ENCODE data around the gene CLDN6.
A peak's percentile ranks its signal among the peaks of the same experiment; 100 is the strongest.

CLDN6 gene

GRCh38 chr16:2980227-2981176 lies 37.5 kb downstream of the CLDN6 start, which contains the start of gene PKMYT1:
Gene PKMYT1 (minus strand): TSS chr16:2980446. CDS start chr16:2979657, 789 bp downstream.
- in situ Hi-C loops (cut with HindIII; ENCODE audit: low pct_ligation_motif_present, low pct_unique_long_range_greater_than_20kb, low sequenced_read_pairs) = no loop called here
- peak; percentile 91 for DNase-seq

DNA sequence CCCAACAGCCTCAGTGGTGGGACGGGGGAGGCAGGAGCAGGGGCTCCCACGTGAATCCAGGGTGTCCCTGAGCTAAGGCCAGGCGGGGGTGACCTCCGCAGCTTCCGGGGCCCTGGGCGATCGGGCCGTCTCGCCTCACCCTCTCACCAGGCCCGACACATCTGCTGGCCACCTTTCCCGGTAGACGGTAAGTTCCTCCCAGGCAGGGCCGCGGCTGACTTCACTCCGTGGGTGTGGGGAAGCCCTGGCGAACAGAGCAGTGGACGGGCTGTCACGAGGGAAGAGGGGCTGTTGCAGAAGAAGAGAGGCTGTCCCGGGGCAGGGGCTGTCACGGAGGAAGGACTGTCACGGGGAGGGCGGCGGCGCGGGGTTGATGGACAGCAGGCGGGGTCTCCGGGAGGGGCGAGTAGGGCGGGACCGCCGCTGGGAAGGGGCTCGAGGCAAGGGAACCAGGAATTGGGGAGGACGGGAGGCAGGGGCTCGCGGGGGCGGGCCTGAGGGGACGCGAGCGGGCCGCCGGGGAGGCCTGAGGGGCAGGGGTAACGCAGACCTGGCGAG lies 38.2 kb downstream of the CLDN6 start:
- in situ Hi-C loops (cut with HindIII; ENCODE audit: low pct_ligation_motif_present, low pct_unique_long_range_greater_than_20kb, low sequenced_read_pairs) = no loop called here
- DNase-seq = no peak

GRCh38 chr16:2977440-2977839 lies 40.5 kb downstream of the CLDN6 start:
- DNase-seq = no peak
- in situ Hi-C loops (cut with HindIII; ENCODE audit: low pct_ligation_motif_present, low pct_unique_long_range_greater_than_20kb, low sequenced_read_pairs) = no loop called here

DNA sequence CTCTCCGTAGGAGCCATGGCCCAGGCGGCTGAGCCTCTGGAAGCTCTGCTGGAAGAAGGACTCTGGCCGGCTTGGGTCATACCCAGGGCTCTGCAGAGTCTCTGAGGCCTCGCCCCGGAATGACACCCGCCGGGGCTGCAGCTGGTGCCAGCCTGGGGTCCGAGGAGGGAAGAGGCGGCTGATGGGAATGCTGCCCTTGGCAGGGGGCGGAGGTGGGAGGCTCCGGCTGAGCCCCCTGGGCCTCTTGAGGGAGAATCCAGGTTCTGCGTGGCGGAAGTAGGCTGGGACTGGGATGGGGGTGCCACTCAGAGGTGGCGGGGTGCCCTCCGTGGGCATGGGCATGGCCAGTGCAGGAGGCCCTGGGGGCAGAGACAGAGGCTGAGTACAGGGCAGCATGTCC lies 41.3 kb downstream of the CLDN6 start:
- in situ Hi-C loops (cut with HindIII; ENCODE audit: low pct_ligation_motif_present, low pct_unique_long_range_greater_than_20kb, low sequenced_read_pairs) = no loop called here
- no peak for DNase-seq

GRCh38 chr16:2976201-2976600 lies 41.8 kb downstream of the CLDN6 start:
- DNase-seq = no peak
- in situ Hi-C loops (cut with HindIII; ENCODE audit: low pct_ligation_motif_present, low pct_unique_long_range_greater_than_20kb, low sequenced_read_pairs) = no loop called here

DNA sequence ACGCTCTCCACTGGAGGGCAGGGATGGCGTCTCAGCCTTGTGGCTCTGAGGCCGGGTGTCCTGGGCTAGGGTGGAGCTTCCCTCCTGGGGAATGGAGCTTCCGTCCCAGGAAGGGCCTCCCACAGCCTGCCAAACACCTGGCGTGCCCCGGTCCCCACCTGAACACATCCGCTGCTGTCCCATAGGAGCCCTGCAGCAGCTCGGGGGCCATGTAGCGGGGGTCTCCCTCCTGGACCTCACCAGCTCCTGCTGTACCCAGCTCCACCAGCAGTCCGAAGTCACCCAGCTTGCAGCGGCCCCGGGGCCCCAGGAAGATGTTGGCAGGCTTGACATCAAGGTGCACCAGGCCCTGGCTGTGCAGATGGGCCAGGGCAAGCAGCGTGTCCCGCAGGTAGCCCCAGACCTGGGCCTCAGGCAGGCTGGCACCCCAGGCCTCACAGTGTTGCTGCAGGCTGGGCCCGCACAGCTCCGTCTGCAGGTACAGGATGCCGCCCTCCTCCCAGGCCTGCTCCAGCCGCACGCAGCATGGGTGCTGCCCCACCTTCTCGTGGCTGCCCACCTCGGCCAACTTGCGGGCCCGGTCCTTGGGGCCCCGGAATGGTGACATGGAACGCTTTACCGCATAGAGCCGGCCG lies 42.7 kb downstream of the CLDN6 start:
- DNase-seq = no peak
- in situ Hi-C loops (cut with HindIII; ENCODE audit: low pct_ligation_motif_present, low pct_unique_long_range_greater_than_20kb, low sequenced_read_pairs) = no loop called here

DNA sequence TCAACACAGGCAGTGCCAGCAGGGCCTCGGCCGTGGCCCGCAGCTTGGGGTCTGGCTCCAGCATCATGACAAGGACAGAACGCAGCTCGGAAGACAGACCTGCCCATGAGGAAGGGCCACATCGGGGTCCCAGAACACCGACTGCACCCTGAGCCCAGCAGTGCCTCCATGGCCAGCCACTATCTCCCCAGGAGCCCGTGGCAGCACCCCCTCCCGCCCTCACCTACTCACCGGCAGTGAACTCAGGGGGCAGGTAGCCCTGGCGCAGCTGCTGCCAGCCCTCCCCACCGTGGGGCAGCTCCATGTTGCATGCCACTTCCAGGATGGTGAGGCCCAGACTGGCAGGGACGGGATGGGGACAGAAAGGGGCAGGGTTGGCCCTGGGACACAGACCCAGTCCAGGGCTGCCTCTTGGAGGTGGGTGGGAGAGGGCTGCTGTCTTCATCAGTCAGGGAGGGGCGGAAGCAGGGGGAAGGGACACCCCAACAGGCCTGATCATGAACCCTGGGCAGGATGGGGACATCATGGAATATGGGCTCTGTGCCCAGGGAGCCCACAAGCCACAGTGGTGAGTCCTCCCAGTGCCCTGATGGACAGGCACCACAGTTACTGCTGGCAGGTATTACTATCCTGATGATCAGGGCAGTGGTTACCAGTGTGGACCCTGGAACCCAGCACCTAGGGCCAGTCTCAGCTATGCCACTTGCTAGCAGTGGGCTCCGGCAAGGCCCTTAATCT lies 43.5 kb downstream of the CLDN6 start:
- no peak for DNase-seq

GRCh38 chr16:2973605-2974318 lies 44.2 kb downstream of the CLDN6 start:
- no peak for DNase-seq
- in situ Hi-C loops (cut with HindIII; ENCODE audit: low pct_ligation_motif_present, low pct_unique_long_range_greater_than_20kb, low sequenced_read_pairs) = no loop called here

More for the DNA sequence above, 43.5 kb downstream of the CLDN6 start:
- in situ Hi-C loops (cut with HindIII; ENCODE audit: low pct_ligation_motif_present, low pct_unique_long_range_greater_than_20kb, low sequenced_read_pairs) = no loop called here

- in situ Hi-C loops (cut with HindIII; ENCODE audit: low pct_ligation_motif_present, low pct_unique_long_range_greater_than_20kb, low sequenced_read_pairs) = no loop called here
- DNase-seq = no peak
Measured at GRCh38 chr16:2973093-2973492, 44.9 kb downstream of the CLDN6 start.

DNA sequence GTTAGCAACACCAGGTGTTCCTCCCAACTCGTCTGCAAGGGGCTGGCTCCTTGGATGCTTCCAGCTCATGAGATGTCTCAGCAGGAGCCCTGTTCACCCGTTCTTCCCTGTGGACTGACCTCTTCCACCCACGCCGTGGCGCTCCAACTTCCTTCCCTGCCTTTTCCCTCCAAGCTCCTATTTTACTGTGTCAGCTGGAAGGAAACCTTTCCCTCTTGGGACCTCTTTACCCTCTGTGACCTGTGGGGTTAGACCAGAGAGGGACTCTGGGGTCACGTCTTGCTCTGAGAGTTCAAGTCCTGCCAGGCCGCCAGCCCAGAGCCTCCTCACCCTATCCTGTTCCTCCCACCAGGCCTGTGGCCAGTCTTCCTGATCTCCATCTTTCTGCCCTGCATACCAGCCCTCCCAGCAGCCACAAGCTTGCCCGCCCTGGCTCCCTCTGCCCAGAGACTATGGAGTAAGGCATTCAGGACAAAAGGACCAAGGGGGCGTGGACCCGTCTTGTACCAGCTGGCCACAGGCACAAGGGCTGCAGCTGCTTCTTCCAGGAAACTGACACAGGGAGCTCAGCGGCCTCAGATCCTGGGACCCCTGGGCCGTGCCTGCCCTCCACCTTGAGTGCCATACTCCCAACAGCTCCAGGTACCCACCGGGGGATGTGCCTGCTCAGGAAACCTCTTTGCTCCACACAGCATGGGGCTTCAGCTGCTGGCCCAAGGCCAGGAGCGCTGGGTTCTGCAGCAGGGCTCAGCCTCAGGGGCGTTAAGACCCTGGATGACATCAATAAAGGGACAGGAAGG lies 45.8 kb downstream of the CLDN6 start:
- in situ Hi-C loops (cut with HindIII; ENCODE audit: low pct_ligation_motif_present, low pct_unique_long_range_greater_than_20kb, low sequenced_read_pairs) = no loop called here
- DNase-seq = no peak

- no peak for DNase-seq
- in situ Hi-C loops (cut with HindIII; ENCODE audit: low pct_ligation_motif_present, low pct_unique_long_range_greater_than_20kb, low sequenced_read_pairs) = no loop called here
Measured at GRCh38 chr16:2971134-2971984, 46.6 kb downstream of the CLDN6 start.

- in situ Hi-C loops (cut with HindIII; ENCODE audit: low pct_ligation_motif_present, low pct_unique_long_range_greater_than_20kb, low sequenced_read_pairs) = no loop called here
- no peak for DNase-seq
Measured at GRCh38 chr16:2970563-2970962, 47.4 kb downstream of the CLDN6 start.

DNA sequence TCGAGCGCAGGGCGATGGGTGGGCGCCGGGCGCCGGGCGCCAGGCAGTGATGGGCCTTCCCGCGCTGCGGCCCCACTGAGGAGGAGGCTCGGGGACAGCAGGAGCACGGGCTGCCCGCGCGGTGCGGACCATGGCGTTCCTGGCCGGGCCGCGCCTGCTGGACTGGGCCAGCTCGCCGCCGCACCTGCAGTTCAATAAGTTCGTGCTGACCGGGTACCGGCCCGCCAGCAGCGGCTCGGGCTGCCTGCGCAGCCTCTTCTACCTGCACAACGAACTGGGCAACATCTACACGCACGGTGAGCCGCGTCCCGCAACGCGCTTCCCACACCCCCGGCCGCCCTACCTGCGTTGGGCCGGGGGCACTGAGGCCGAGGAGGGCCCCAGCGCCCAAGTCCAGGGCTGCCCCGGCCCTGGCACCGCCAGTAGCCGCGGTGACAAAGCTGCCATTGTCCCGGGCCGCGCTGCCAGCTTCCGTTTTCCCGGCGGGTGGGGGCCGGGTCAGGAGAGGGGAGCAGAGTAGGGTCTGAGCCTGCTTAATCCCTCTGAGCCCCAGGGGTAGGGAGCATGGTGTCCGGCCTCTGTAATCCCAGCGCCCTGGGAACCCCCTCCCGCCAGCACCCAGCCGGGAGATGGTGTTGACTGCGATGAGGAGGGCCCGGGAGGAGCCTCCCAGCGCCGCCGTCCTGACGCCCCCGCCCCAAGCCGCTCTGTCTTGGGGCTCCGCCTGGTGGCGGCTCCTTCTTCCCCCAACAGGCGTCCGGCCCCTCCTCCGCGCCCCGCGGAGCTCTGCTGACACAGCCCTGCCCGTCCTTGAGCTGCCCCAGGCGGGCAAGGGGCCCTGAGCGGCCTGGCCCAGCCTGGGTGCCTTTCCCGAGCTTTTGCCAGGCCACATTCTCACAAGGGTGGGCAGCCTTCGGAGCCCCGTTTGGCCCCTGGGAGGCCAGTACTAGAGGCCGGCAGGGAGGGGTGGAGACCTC lies 48.1 kb downstream of the CLDN6 start:
- DNase-seq = peak; percentile 84
- in situ Hi-C loops (cut with HindIII; ENCODE audit: low pct_ligation_motif_present, low pct_unique_long_range_greater_than_20kb, low sequenced_read_pairs) = no loop called here

- in situ Hi-C loops (cut with HindIII; ENCODE audit: low pct_ligation_motif_present, low pct_unique_long_range_greater_than_20kb, low sequenced_read_pairs) = no loop called here
- peak; percentile 95 for DNase-seq
Measured at GRCh38 chr16:2968738-2969544, 49.0 kb downstream of the CLDN6 start, which contains the start of gene PAQR4. Gene PAQR4 (plus strand): TSS chr16:2969348. CDS start chr16:2969675, 327 bp downstream.

GRCh38 chr16:2968368-2968737 lies 49.6 kb downstream of the CLDN6 start:
- no peak for DNase-seq

More at GRCh38 chr16:2968368-2968737, 49.6 kb downstream of the CLDN6 start:
- in situ Hi-C loops (cut with HindIII; ENCODE audit: low pct_ligation_motif_present, low pct_unique_long_range_greater_than_20kb, low sequenced_read_pairs) = no loop called here

All from ACHN (cell line).